HepG2 (cell line): ENCODE measurements around the gene ARFGAP1. TPM values are rescaled to one million over a fixed set of nuclear protein-coding genes. Genes with fewer than 3 reads are reported as not detected.

ENCODE experiments used
- ATAC-seq: fragments of 200-7000 bp; cut with Tn5 transposase; 3 replicates; pipeline ENCODE4 v1.9.1; 2020; ENCODE audit warnings: mild to moderate bottlenecking, moderate library complexity
- BruUV-seq: library from RNA; stranded (reverse); fragments of 400-500 nt; replicated peaks from 2 replicates; lab custom pipeline; 2021; lab: Mats Ljungman, UMichigan
- CTCF ChIA-PET: fragments of 300-600 bp; formaldehyde crosslinking; extraction: SDS; loops from one replicate; lab custom pipeline; 2021; ENCODE audit warnings: low total read pairs, inconsistent platforms, low intra/inter-chr PET ratio; lab: Yijun Ruan, JAX
- POLR2A ChIA-PET: fragments of 350-600 bp; sonication (Branson Sonifier 250); formaldehyde crosslinking; loops from one replicate; lab custom pipeline; 2020; ENCODE audit warnings: antibody characterized with exemption, inconsistent platforms; lab: Yijun Ruan, JAX
- DNase-seq: peaks from one replicate; pipeline ENCODE4 v3.0.0-alpha.2; 2015; ENCODE audit warnings: low spot score
- FAIRE-seq: peaks from 3 replicates; lab custom pipeline; 2011; peaks lifted over from hg19 to GRCh38; lab: Jason Lieb, UNC
- H2AFZ ChIP-seq: one replicate; pipeline ENCODE4 v1.6.1; 2011; ENCODE audit warnings: low read length, inconsistent platforms
- H3K27ac ChIP-seq: fragments of 300-600 bp; 3 replicates; pipeline ENCODE4 v1.8.0; 2011; ENCODE audit warnings: mixed run types, mild to moderate bottlenecking, mixed read lengths, low read length, inconsistent platforms; ENCODE audit not compliant: insufficient read depth; ENCODE audit errors: extremely low read length
- H3K27me3 ChIP-seq, 2 experiments: fragments of 200-600 bp in 1 of 2; 2 replicates in 1 of 2; 3 replicates in 1 of 2; pipeline versions ENCODE4 v1.6.0 to v1.8.0; 2011; ENCODE audit warnings: low read length in 2 of 2, mild to moderate bottlenecking in 2 of 2, moderate library complexity in 2 of 2, inconsistent platforms in 1 of 2; ENCODE audit not compliant: insufficient read depth in 2 of 2, control insufficient read depth in 1 of 2
- H3K36me3 ChIP-seq, 2 experiments: fragments of 200-600 bp in 1 of 2; replicated peaks in 1 of 2; 2 replicates in 1 of 2; 3 replicates in 1 of 2; pipeline versions ENCODE4 v1.5.1 to v1.8.0; 2011; ENCODE audit warnings: low read length in 2 of 2, inconsistent platforms in 1 of 2; ENCODE audit not compliant: insufficient read depth in 2 of 2, control insufficient read depth in 1 of 2
- H3K4me1 ChIP-seq: 2 replicates; pipeline ENCODE4 v1.5.1; 2012; ENCODE audit warnings: low read length, inconsistent platforms; ENCODE audit not compliant: insufficient read depth
- H3K4me2 ChIP-seq: 2 replicates; pipeline ENCODE4 v1.6.0; 2011; ENCODE audit warnings: low read depth, low read length, inconsistent platforms
- H3K4me3 ChIP-seq, 3 experiments: fragments of 200-600 bp in 1 of 3; sonication (generic), shearing (Covaris generic) in 1 of 3; replicated peaks in 1 of 3; 2 replicates each; pipeline ENCODE4 v1.5.1; 2011 to 2016; ENCODE audit warnings: low read length in 3 of 3, inconsistent platforms in 2 of 3, low read depth in 2 of 3, mild to moderate bottlenecking in 2 of 3, control low read depth in 1 of 3, mixed read lengths in 1 of 3; ENCODE audit not compliant: insufficient read depth in 1 of 3
- H3K79me2 ChIP-seq: one replicate; pipeline ENCODE4 v1.6.1; 2011; ENCODE audit warnings: low read length, inconsistent platforms; ENCODE audit not compliant: insufficient read depth
- H3K9ac ChIP-seq: 2 replicates; pipeline ENCODE4 v1.6.0; 2011; ENCODE audit warnings: mild to moderate bottlenecking, low read depth, low read length, inconsistent platforms; ENCODE audit not compliant: insufficient read depth
- H3K9me3 ChIP-seq: 2 replicates; pipeline ENCODE4 v1.5.1; 2012; ENCODE audit warnings: mild to moderate bottlenecking, low read length
- H4K20me1 ChIP-seq: 2 replicates; pipeline ENCODE4 v1.6.0; 2011; ENCODE audit warnings: inconsistent platforms, mild to moderate bottlenecking, low read length, moderate library complexity; ENCODE audit not compliant: insufficient read depth
- CBX1 ChIP-seq: IDR thresholded peaks from one replicate; pipeline ENCODE4 v1.6.1; 2016; ENCODE audit warnings: antibody characterized with exemption, low read depth
- ZSCAN22 ChIP-seq: sonication (generic); formaldehyde crosslinking; IDR thresholded peaks from 2 replicates; pipeline ENCODE4 v1.4.0; 2020; ENCODE audit warnings: mild to moderate bottlenecking, missing genetic modification reagents
- WGBS: methylation state at CpG from one replicate; pipeline ENCODE4 v1.1.6; 2017; ENCODE audit warnings: low lambda C conversion rate; 5-methylcytosine and 5-hydroxymethylcytosine counted together
- in situ Hi-C: cut with HindIII; loops from 2 replicates; pipeline ENCODE4 v1.10.0; 2017; ENCODE audit warnings: low pct_unique_long_range_greater_than_20kb; ENCODE audit not compliant: extremely low pct_ligation_motif_present
- intact Hi-C: fragments of 100-400 bp; cut with micrococcal nuclease; formaldehyde crosslinking; loops from one replicate; pipeline ENCODE4 v1.10.0; 2022; ENCODE audit not compliant: unreplicated experiment
- polyA plus RNA-seq, 8 experiments: library from polyadenylated mRNA; depleted of rRNA in 3 of 8; stranded (reverse) in 7 of 8; unstranded in 1 of 8; fragments of >200 nt; fragmentation: Illumina TruSeq in 4 of 8; extraction: Trizol in 4 of 8; gene quantifications; 2 replicates each; pipeline versions ENCODE4 v1.2.1 to v1.2.3, GENCODE V29; 2011 to 2016; ENCODE audit warnings: low read depth in 4 of 8, missing spikeins in 1 of 8, mixed read lengths in 1 of 8; ENCODE audit not compliant: insufficient read depth in 1 of 8
- total RNA-seq, 5 experiments: library from RNA; depleted of rRNA; stranded (reverse); fragments of >200 nt; fragmentation: Illumina TruSeq; extraction: Trizol; gene quantifications; 2 replicates each; pipeline ENCODE4 v1.2.3, GENCODE V29; 2016; ENCODE audit warnings: low read depth in 1 of 5
- TF ChIP-seq, protein P1 (sequence below): sonication (generic); formaldehyde crosslinking; IDR thresholded peaks from 2 replicates; pipeline ENCODE4 v1.9.0; 2022; ENCODE audit warnings: missing genetic modification reagents, mild to moderate bottlenecking, borderline replicate concordance

Gene ARFGAP1
- total and polyA plus RNA-seq, 2 of the 13 experiments (the other 11 are each of a cell fraction or from before 2014, with no cell fraction given): 132 TPM

DNA sequence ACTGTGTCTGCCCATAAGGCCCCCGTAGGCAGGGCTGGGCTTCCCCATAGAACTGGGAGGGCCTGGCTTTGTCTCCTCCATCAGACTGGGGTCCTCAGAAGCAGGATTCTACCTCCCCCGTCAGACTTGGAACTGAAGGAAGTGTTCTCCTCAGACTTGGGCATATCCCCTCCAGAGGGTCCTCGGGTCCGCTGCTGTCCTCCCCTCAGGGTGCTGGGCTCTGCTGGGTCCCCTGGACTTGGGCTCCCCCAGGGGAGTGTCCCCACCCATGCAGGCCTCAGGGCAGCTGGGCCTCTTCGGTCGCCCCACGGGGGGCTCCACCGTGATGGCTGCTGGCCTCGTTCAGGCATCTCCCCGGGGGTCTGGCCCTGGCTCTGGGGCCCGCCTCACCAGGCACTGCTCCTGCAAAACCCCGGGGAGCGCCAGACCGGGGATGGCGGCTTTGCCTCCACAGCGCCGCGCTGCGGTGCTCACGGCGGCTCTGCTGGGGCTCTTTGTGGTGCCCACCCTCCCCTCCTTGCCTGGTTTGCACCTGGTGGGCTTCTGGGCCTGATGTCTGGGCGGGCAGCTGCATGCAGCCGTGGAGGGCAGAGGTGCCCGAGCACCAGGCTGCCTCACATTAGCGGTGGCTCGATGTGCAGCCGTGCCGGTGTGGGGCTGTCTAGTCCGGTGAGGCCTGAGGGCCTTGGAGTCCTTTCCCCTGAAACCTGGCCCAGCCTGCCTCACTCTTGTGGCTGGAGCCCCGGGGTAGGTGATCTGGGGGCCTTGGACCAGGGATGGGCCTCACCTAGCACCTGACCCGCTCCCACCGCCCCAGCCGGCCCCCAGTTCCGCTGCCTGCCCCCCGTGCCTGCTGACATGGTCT is 34.3 kb downstream of the ARFGAP1 start:
- DNase-seq (no peak), FAIRE-seq (no peak), ATAC-seq (no peak; the same call in 2 of the 3 replicates)
- Histone ChIP-seq H3K27ac (no peak overlapping the region), H3K4me1 (no peaks in the 10 kb centered on the region), H3K9ac (no peak overlapping the region), H3K9me3 (no peaks in the 10 kb centered on the region), H2AFZ (no peak overlapping the region), H3K36me3 (no peaks in the 10 kb centered on the region), H3K4me2 (no peak overlapping the region), H3K27me3 (peaks cover 21 to 60% of the 10 kb centered on the region in 2 experiments), H3K4me3 (no peak overlapping the region), H3K79me2 (no peaks in the 10 kb centered on the region), H4K20me1 (peaks cover 14% of the 10 kb centered on the region; the same call in 1 of the 2 replicates)
- POLR2A ChIA-PET: no interaction called here
- peak; percentile 94 for TF ChIP-seq ZSCAN22 (CRISPR knock-in tag)
- TF ChIP-seq CBX1: no peak
- TF ChIP-seq, protein P1, sequence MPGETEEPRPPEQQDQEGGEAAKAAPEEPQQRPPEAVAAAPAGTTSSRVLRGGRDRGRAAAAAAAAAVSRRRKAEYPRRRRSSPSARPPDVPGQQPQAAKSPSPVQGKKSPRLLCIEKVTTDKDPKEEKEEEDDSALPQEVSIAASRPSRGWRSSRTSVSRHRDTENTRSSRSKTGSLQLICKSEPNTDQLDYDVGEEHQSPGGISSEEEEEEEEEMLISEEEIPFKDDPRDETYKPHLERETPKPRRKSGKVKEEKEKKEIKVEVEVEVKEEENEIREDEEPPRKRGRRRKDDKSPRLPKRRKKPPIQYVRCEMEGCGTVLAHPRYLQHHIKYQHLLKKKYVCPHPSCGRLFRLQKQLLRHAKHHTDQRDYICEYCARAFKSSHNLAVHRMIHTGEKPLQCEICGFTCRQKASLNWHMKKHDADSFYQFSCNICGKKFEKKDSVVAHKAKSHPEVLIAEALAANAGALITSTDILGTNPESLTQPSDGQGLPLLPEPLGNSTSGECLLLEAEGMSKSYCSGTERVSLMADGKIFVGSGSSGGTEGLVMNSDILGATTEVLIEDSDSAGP (CRISPR knock-in tag): 0 out of 2 replicates have a peak, but pooled peaks have one; percentile 35
- BruUV-seq: no TSS peak
- in situ Hi-C loops (loop anchor here (5.0 kb wide), 1 partner anchor 75 kb away; no protein-coding TSS in a partner anchor), intact Hi-C loops (no loop called here)
- CTCF ChIA-PET: interaction anchor here (2.0 kb wide), 1 partner anchor 75 kb away, joined by 6 read pairs; no protein-coding TSS in a partner anchor
- WGBS: 23% methylated on average over 12 of the region's 35 CpGs
